HCT116 (cell line): Measurements from ENCODE around the gene SLC44A2. TPM values are rescaled to one million over a fixed set of nuclear protein-coding genes. Genes with fewer than 3 reads are reported as not detected.

Experiments used
- ATAC-seq: fragments of 200-7000 bp; cut with Tn5 transposase; 2 replicates; pipeline ENCODE4 v1.9.1; 2020; ENCODE audit warnings: mild to moderate bottlenecking, moderate library complexity
- BruUV-seq: library from RNA; stranded (reverse); fragments of 400-500 nt; replicated peaks from 2 replicates; lab custom pipeline; 2021; lab: Mats Ljungman, UMichigan
- CTCF ChIA-PET: fragments of 300-600 bp; sonication (Branson Sonifier 250); formaldehyde crosslinking; loops from one replicate; lab custom pipeline; 2021; ENCODE audit warnings: antibody characterized with exemption; lab: Charles Lee
- POLR2A ChIA-PET: fragments of 300-600, 350-600 bp; sonication (Branson Sonifier 250); formaldehyde crosslinking; loops from one replicate; lab custom pipeline; 2021; ENCODE audit warnings: antibody characterized with exemption; lab: Charles Lee
- RAD21 ChIA-PET, 2 experiments: fragments of 300-600 bp; sonication (Branson Sonifier 250); formaldehyde crosslinking; loops; one replicate each; lab custom pipeline; 2023; ENCODE audit warnings: low total read pairs in 2 of 2; ENCODE audit not compliant: uncharacterized antibody in 2 of 2, unreplicated experiment in 2 of 2, low non-redundant PET in 1 of 2; lab: Charles Lee
- DNase-seq: peaks from one replicate; pipeline ENCODE4 v3.0.0-alpha.2; 2010; ENCODE audit warnings: low read depth, low spot score
- H2AFZ ChIP-seq: fragments of 200-600 bp; shearing (Covaris generic), sonication (generic); 2 replicates; pipeline ENCODE4 v1.6.1; 2017; ENCODE audit warnings: low read depth, mixed run types, mixed read lengths, antibody characterized with exemption, low read length; ENCODE audit not compliant: poor library complexity, severe bottlenecking
- H3K27ac ChIP-seq: 2 replicates; pipeline ENCODE4 v1.5.1; 2012; ENCODE audit warnings: low read depth, low read length
- H3K27me3 ChIP-seq: fragments of 200-600 bp; sonication (generic); 2 replicates; pipeline ENCODE4 v1.6.1; 2016; ENCODE audit warnings: mixed run types, low read length, mixed read lengths; ENCODE audit not compliant: insufficient read depth
- H3K36me3 ChIP-seq, 2 experiments: fragments of 200-500 bp in 1 of 2; fragments of 200-600 bp in 1 of 2; sonication (Bioruptor generic) in 1 of 2; sonication (generic) in 1 of 2; 2 replicates each; pipeline versions ENCODE4 v1.5.1 to v1.6.1; 2014 to 2016; ENCODE audit warnings: low read length in 2 of 2, inconsistent platforms in 1 of 2, mixed read lengths in 1 of 2, mixed run types in 1 of 2; ENCODE audit not compliant: insufficient read depth in 2 of 2, control insufficient read depth in 1 of 2
- H3K4me1 ChIP-seq, 2 experiments: fragments of 200-600 bp in 1 of 2; sonication (generic) in 1 of 2; 2 replicates each; pipeline versions ENCODE4 v1.5.1 to v1.6.1; 2012 to 2017; ENCODE audit warnings: low read length in 2 of 2, inconsistent platforms in 1 of 2, mild to moderate bottlenecking in 1 of 2, mixed read lengths in 1 of 2, mixed run types in 1 of 2, moderate library complexity in 1 of 2; ENCODE audit not compliant: insufficient read depth in 2 of 2, control insufficient read depth in 1 of 2
- H3K4me2 ChIP-seq: fragments of 200-600 bp; sonication (generic); 2 replicates; pipeline ENCODE4 v1.6.1; 2017; ENCODE audit warnings: mixed run types, low read length, mixed read lengths
- H3K4me3 ChIP-seq, 2 experiments: fragments of 200-600 bp in 1 of 2; sonication (generic) in 1 of 2; replicated peaks in 1 of 2; 2 replicates each; pipeline ENCODE4 v1.5.1; 2011 to 2016; ENCODE audit warnings: low read length in 2 of 2, control low read depth in 1 of 2, low read depth in 1 of 2, mild to moderate bottlenecking in 1 of 2, mixed read lengths in 1 of 2, mixed run types in 1 of 2
- H3K79me2 ChIP-seq: fragments of 200-600 bp; sonication (generic); 2 replicates; pipeline ENCODE4 v1.6.1; 2017; ENCODE audit warnings: mild to moderate bottlenecking, mixed run types, low read length, moderate library complexity, mixed read lengths; ENCODE audit not compliant: insufficient read depth
- H3K9ac ChIP-seq: fragments of 200-600 bp; sonication (generic); 2 replicates; pipeline ENCODE4 v1.6.1; 2016; ENCODE audit warnings: low read length, mixed read lengths
- H3K9me2 ChIP-seq: fragments of 200-600 bp; sonication (generic), shearing (Covaris generic); 2 replicates; pipeline ENCODE4 v1.6.1; 2017; ENCODE audit warnings: mixed run types, mild to moderate bottlenecking, moderate library complexity; ENCODE audit not compliant: insufficient read depth
- H3K9me3 ChIP-seq, 2 experiments: fragments of 200-500 bp in 1 of 2; fragments of 200-600 bp in 1 of 2; sonication (Bioruptor generic) in 1 of 2; sonication (generic) in 1 of 2; 2 replicates each; pipeline ENCODE4 v1.6.1; 2014 to 2017; ENCODE audit warnings: low read length in 2 of 2, mixed read lengths in 2 of 2, inconsistent platforms in 1 of 2, low read depth in 1 of 2, mild to moderate bottlenecking in 1 of 2, mixed run types in 1 of 2, moderate library complexity in 1 of 2; ENCODE audit not compliant: control insufficient read depth in 1 of 2, insufficient read depth in 1 of 2
- H4K20me1 ChIP-seq: fragments of 200-600 bp; sonication (generic), shearing (Covaris generic); 2 replicates; pipeline ENCODE4 v1.6.1; 2017; ENCODE audit warnings: mixed run types, mild to moderate bottlenecking, moderate library complexity; ENCODE audit not compliant: insufficient read depth
- ATF3 ChIP-seq: IDR thresholded peaks from 2 replicates; pipeline ENCODE4 v1.6.1; 2012
- CBX3 ChIP-seq: IDR thresholded peaks from 2 replicates; pipeline ENCODE4 v1.6.1; 2012; ENCODE audit warnings: low read depth
- CEBPB ChIP-seq: IDR thresholded peaks from 2 replicates; pipeline ENCODE4 v1.6.1; 2012; ENCODE audit warnings: low read depth
- CTCF ChIP-seq, 3 experiments: fragments of 200-600 bp in 1 of 3; sonication (generic) in 1 of 3; IDR thresholded peaks in 2 of 3; conservative IDR thresholded peaks in 1 of 3; 2 replicates each; pipeline ENCODE4 v1.5.1; 2012 to 2017; ENCODE audit warnings: low read depth in 2 of 3, low read length in 2 of 3, antibody characterized with exemption in 1 of 3, borderline replicate concordance in 1 of 3, control low read depth in 1 of 3, mild to moderate bottlenecking in 1 of 3, mixed read lengths in 1 of 3, mixed run types in 1 of 3, moderate library complexity in 1 of 3; ENCODE audit not compliant: insufficient read depth in 1 of 3
- EZH2phosphoT487 ChIP-seq: fragments of 200-600 bp; IDR thresholded peaks from 2 replicates; pipeline ENCODE4 v1.6.1; 2018; ENCODE audit warnings: antibody characterized with exemption, borderline replicate concordance
- RAD21 ChIP-seq: IDR thresholded peaks from 2 replicates; pipeline ENCODE4 v1.6.1; 2012; ENCODE audit warnings: low read depth, mild to moderate bottlenecking
- SIN3A ChIP-seq: IDR thresholded peaks from 2 replicates; pipeline ENCODE4 v1.6.1; 2012; ENCODE audit warnings: low read depth
- TCF7L2 ChIP-seq: IDR thresholded peaks from 2 replicates; pipeline ENCODE4 v1.7.0; 2011; ENCODE audit warnings: borderline replicate concordance, inconsistent platforms; ENCODE audit not compliant: insufficient read depth, insufficient read length; ENCODE audit errors: extremely low read depth
- YY1 ChIP-seq: IDR thresholded peaks from 2 replicates; pipeline ENCODE4 v1.6.1; 2011; ENCODE audit warnings: low read length, low read depth, moderate library complexity, mild to moderate bottlenecking; ENCODE audit not compliant: insufficient replicate concordance; ENCODE audit errors: extremely low read depth
- ZBTB33 ChIP-seq: IDR thresholded peaks from 2 replicates; pipeline ENCODE4 v1.6.1; 2011; ENCODE audit warnings: mild to moderate bottlenecking, low read length, moderate library complexity; ENCODE audit not compliant: insufficient replicate concordance; ENCODE audit errors: extremely low read depth
- intact Hi-C: fragments of 100-400 bp; cut with micrococcal nuclease; formaldehyde crosslinking; loops from 2 replicates; pipeline ENCODE4 v1.10.0; 2022
- total RNA-seq: library from RNA; stranded (reverse); gene quantifications from one replicate; pipeline ENCODE4 v1.2.1, GENCODE V29; 2021; ENCODE audit not compliant: unreplicated experiment
- TF ChIP-seq, protein P1 (sequence below): IDR thresholded peaks from 2 replicates; pipeline ENCODE4 v1.6.1; 2012; ENCODE audit warnings: low read depth

Gene SLC44A2
- total RNA-seq, 1 experiment from 2014 or later, result 90.9 TPM

DNA sequence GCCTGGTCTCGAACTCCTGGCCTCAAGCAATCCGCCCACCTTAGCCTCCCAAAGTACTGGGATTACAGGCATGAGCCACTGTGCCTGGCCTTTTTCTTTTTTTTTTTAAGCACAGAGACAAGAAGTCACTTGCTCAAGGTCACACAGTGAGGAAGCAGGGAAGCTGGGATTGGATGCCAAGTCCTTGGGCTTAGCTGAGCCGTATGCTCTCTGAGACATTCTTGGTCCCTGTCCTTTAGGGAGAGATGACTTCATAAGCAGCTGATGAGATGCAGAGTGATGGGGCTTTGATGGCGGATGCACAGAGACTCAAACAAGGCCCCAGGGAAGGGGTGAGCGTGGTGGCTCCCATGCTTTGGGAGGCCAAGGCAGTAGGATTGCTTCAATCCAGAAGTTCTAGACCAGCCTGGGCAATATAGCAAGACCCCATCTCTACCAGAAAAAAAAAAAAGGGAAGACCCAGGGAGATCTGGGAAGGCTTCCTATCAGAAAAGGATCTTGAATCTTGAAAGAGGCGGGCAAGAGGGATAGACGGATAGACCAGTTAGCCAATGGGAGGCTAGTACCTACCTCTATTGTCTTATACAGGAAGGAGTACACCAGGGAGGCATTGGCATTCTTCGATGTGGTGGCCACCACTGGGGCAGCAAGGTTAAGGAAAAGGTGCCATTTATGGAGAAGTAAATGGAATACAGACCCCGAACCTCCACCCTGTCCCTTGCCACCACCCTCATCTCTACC, 42.1 kb upstream of the SLC44A2 start:
- RAD21 ChIA-PET, result interaction anchor here in 1 of 2 experiments (0.5 kb wide), 1 partner anchor 61 kb away, joined by 5 read pairs; no protein-coding TSS in a partner anchor
- POLR2A ChIA-PET, result interaction anchor here (1.6 kb wide), 1 partner anchor 61 kb away, joined by 4 read pairs; no protein-coding TSS in a partner anchor

More for the DNA sequence above, 42.1 kb upstream of the SLC44A2 start:
- no peak overlapping the region for H3K4me3 ChIP-seq
- no peak overlapping the region for H2AFZ ChIP-seq
- H4K20me1 ChIP-seq, result no peaks in the 10 kb centered on the region
- H3K9ac ChIP-seq, result no peak overlapping the region
- BruUV-seq, result no TSS peak
- DNase-seq, result no peak
- H3K9me3 ChIP-seq, result no peaks in the 10 kb centered on the region
- peaks cover 0 to 15% of the 10 kb centered on the region in 2 experiments; a peak in 3 of 4 replicates for H3K4me1 ChIP-seq
- peaks cover 6% of the 10 kb centered on the region; the same call in 1 of the 2 replicates for H3K9me2 ChIP-seq
- H3K27ac ChIP-seq, result no peak overlapping the region
- peaks cover 9% of the 10 kb centered on the region in 2 experiments; a peak in 3 of 4 replicates for H3K36me3 ChIP-seq
- no peaks in the 10 kb centered on the region for H3K27me3 ChIP-seq
- TF ChIP-seq ZBTB33 (no peak), EZH2phosphoT487 (no peak), SIN3A (no peak), CTCF (IDR thresholded peaks at IDR 0.05 in 2 of 3, conservative IDR thresholded peaks at IDR 0.05 in 1 of 3; ENCODE audit: borderline replicate concordance in 1 of 3, insufficient read depth in 1 of 3, low read depth in 2 of 3, low read length in 2 of 3) (no peak), CEBPB (no peak), ATF3 (no peak), YY1 (no peak), TCF7L2 (no peak), CBX3 (no peak), RAD21 (no peak)
- TF ChIP-seq, protein P1, sequence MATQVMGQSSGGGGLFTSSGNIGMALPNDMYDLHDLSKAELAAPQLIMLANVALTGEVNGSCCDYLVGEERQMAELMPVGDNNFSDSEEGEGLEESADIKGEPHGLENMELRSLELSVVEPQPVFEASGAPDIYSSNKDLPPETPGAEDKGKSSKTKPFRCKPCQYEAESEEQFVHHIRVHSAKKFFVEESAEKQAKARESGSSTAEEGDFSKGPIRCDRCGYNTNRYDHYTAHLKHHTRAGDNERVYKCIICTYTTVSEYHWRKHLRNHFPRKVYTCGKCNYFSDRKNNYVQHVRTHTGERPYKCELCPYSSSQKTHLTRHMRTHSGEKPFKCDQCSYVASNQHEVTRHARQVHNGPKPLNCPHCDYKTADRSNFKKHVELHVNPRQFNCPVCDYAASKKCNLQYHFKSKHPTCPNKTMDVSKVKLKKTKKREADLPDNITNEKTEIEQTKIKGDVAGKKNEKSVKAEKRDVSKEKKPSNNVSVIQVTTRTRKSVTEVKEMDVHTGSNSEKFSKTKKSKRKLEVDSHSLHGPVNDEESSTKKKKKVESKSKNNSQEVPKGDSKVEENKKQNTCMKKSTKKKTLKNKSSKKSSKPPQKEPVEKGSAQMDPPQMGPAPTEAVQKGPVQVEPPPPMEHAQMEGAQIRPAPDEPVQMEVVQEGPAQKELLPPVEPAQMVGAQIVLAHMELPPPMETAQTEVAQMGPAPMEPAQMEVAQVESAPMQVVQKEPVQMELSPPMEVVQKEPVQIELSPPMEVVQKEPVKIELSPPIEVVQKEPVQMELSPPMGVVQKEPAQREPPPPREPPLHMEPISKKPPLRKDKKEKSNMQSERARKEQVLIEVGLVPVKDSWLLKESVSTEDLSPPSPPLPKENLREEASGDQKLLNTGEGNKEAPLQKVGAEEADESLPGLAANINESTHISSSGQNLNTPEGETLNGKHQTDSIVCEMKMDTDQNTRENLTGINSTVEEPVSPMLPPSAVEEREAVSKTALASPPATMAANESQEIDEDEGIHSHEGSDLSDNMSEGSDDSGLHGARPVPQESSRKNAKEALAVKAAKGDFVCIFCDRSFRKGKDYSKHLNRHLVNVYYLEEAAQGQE, result no peak
- TF ChIP-seq, all 23 proteins: peak for 0
- H3K79me2 ChIP-seq, result peaks cover 4% of the 10 kb centered on the region; the same call in 1 of the 2 replicates
- CTCF ChIA-PET, result interaction anchor here (0.7 to 3.0 kb wide), 2 partner anchors 62 to 76 kb away, joined by 3 to 114 read pairs; no protein-coding TSS in a partner anchor
- no peak for ATAC-seq
- no peak overlapping the region for H3K4me2 ChIP-seq
- intact Hi-C loops, result loop anchor here (5.0 kb wide), 1 partner anchor 44 kb away; the partner anchor contains the start of gene SLC44A2
